A673 (cell line): ENCODE results near the gene NANS. TPM values are rescaled to one million over a fixed set of nuclear protein-coding genes. Genes with fewer than 3 reads are reported as not detected.

Experiments used
- BruUV-seq: library from RNA; stranded (reverse); fragments of 400-500 nt; replicated peaks from 2 replicates; lab custom pipeline; 2021; lab: Mats Ljungman, UMichigan
- CTCF ChIA-PET: fragments of 300-600 bp; sonication (Branson Sonifier 250); formaldehyde crosslinking; loops from one replicate; lab custom pipeline; 2022; ENCODE audit warnings: antibody characterized with exemption; lab: Charles Lee
- POLR2A ChIA-PET: fragments of 300-600 bp; sonication (Branson Sonifier 250); formaldehyde crosslinking; loops from one replicate; lab custom pipeline; 2022; ENCODE audit warnings: antibody characterized with exemption; ENCODE audit not compliant: low non-redundant PET; lab: Charles Lee
- DNase-seq: peaks from one replicate; pipeline ENCODE4 v3.0.0-alpha.2; 2015; ENCODE audit warnings: low spot score
- H3K27ac ChIP-seq: fragments of 200-600 bp; sonication (generic); 2 replicates; pipeline ENCODE4 v1.5.1; 2016; ENCODE audit warnings: mixed run types, low read depth, mild to moderate bottlenecking, mixed read lengths, antibody characterized with exemption, low read length; ENCODE audit not compliant: poor library complexity, severe bottlenecking
- H3K27me3 ChIP-seq: fragments of 200-600 bp; sonication (generic); replicated peaks from 2 replicates; pipeline ENCODE4 v1.6.1; 2017; ENCODE audit warnings: mixed run types, low read depth, mild to moderate bottlenecking, mixed read lengths, antibody characterized with exemption, low read length; ENCODE audit not compliant: insufficient read depth, poor library complexity
- H3K36me3 ChIP-seq: fragments of 200-600 bp; sonication (generic); 2 replicates; pipeline ENCODE4 v1.6.1; 2016; ENCODE audit warnings: mixed run types, mild to moderate bottlenecking, mixed read lengths, antibody characterized with exemption, low read length; ENCODE audit not compliant: insufficient read depth, poor library complexity, severe bottlenecking
- H3K4me1 ChIP-seq: fragments of 200-600 bp; sonication (generic); 2 replicates; pipeline ENCODE4 v1.6.1; 2017; ENCODE audit warnings: mixed run types, mild to moderate bottlenecking, mixed read lengths, antibody characterized with exemption, low read length; ENCODE audit not compliant: insufficient read depth, poor library complexity, severe bottlenecking
- H3K4me3 ChIP-seq: fragments of 200-600 bp; sonication (generic); 2 replicates; pipeline ENCODE4 v1.5.1; 2016; ENCODE audit warnings: low read depth, mixed run types, mild to moderate bottlenecking, mixed read lengths, low read length; ENCODE audit not compliant: poor library complexity, severe bottlenecking
- H3K9me3 ChIP-seq: fragments of 200-600 bp; sonication (generic); 2 replicates; pipeline ENCODE4 v1.6.1; 2016; ENCODE audit warnings: mixed run types, low read depth, mild to moderate bottlenecking, mixed read lengths, antibody characterized with exemption, low read length; ENCODE audit not compliant: poor library complexity, severe bottlenecking
- EZH2 ChIP-seq: fragments of 200-600 bp; sonication (generic); IDR thresholded peaks from 2 replicates; pipeline ENCODE4 v1.6.1; 2017; ENCODE audit warnings: borderline replicate concordance, low read depth, mild to moderate bottlenecking, mixed read lengths, antibody characterized with exemption, low read length; ENCODE audit not compliant: poor library complexity, severe bottlenecking
- intact Hi-C: fragments of 100-400 bp; cut with micrococcal nuclease; formaldehyde crosslinking; loops from one replicate; pipeline ENCODE4 v1.10.0; 2022; ENCODE audit not compliant: unreplicated experiment
- total RNA-seq: library from RNA; stranded (reverse); gene quantifications from 2 replicates; pipeline ENCODE4 v1.2.3, GENCODE V29; 2021
- TF ChIP-seq, protein P1 (sequence below): fragments of 300-800, 200-600 bp; sonication (generic); conservative IDR thresholded peaks from 2 replicates; pipeline ENCODE4 v1.5.1; 2017; ENCODE audit warnings: low read depth, mild to moderate bottlenecking, antibody characterized with exemption, low read length, moderate library complexity, mixed read lengths

The NANS gene
- total RNA-seq, 1 experiment from 2014 or later, result 40.6 TPM

DNA sequence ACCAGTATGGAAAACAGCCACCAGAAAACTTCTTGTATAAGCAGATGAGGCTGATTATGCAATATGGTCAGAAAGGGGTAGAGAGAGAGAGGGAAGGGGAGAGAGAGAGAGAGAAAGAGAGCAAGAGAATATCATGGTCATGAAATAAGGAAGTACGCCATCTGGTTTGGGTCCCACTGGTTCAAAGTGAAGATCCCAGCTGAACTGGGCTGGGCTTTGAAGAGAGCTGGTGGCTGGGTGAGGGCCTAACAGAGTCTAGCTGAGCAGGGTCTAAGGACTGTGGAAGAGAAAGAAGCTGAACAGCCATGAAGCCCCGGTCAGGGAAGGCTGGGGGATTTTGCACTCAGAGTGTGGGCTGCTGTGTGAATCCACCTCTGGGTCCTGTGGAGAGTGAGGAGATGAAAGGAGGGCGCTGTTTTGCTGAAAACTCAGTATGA is 47.9 kb downstream of the NANS start:
- H3K4me1 ChIP-seq, result no peaks in the 10 kb centered on the region
- no peaks in the 10 kb centered on the region for H3K9me3 ChIP-seq
- H3K4me3 ChIP-seq, result no peak overlapping the region
- TF ChIP-seq, protein P1, sequence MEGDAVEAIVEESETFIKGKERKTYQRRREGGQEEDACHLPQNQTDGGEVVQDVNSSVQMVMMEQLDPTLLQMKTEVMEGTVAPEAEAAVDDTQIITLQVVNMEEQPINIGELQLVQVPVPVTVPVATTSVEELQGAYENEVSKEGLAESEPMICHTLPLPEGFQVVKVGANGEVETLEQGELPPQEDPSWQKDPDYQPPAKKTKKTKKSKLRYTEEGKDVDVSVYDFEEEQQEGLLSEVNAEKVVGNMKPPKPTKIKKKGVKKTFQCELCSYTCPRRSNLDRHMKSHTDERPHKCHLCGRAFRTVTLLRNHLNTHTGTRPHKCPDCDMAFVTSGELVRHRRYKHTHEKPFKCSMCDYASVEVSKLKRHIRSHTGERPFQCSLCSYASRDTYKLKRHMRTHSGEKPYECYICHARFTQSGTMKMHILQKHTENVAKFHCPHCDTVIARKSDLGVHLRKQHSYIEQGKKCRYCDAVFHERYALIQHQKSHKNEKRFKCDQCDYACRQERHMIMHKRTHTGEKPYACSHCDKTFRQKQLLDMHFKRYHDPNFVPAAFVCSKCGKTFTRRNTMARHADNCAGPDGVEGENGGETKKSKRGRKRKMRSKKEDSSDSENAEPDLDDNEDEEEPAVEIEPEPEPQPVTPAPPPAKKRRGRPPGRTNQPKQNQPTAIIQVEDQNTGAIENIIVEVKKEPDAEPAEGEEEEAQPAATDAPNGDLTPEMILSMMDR, result no peak
- no peak for TF ChIP-seq EZH2
- CTCF ChIA-PET, result no interaction called here
- no TSS peak for BruUV-seq
- H3K27me3 ChIP-seq, result no peaks in the 10 kb centered on the region
- no peak overlapping the region for H3K27ac ChIP-seq
- POLR2A ChIA-PET, result no interaction called here
- intact Hi-C loops, result no loop called here
- no peak for DNase-seq
- no peaks in the 10 kb centered on the region for H3K36me3 ChIP-seq

DNA sequence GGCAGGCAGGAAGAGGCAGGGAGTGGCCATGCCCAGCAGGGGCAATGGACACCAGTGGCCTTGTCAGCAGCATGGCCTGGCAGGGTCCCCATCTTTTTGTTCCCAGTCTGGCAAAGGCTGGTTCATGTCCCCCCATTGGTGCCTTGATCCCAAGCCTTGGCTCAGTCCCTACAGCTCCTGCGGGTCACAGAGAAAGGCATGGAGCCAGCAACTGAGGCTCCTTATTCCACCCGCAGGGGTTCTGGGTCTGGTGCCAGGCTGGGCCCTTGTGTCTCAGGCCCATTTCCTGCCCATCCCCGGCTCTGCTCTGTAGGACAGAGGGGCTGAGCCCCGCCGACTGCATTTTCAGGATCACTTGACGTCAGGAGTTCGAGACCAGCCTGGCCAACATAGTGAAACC is 48.5 kb downstream of the NANS start:
- TF ChIP-seq, protein P1, result no peak
- no peak for TF ChIP-seq EZH2
- ChIA-PET CTCF (no interaction called here), POLR2A (no interaction called here)
- Histone ChIP-seq H3K4me1 (no peaks in the 10 kb centered on the region), H3K27ac (no peak overlapping the region), H3K36me3 (no peaks in the 10 kb centered on the region), H3K9me3 (no peaks in the 10 kb centered on the region), H3K4me3 (no peak overlapping the region), H3K27me3 (no peaks in the 10 kb centered on the region)
- no peak for DNase-seq
- intact Hi-C loops, result no loop called here
- BruUV-seq, result no TSS peak

- H3K4me3 ChIP-seq, result no peak overlapping the region
- no peaks in the 10 kb centered on the region for H3K9me3 ChIP-seq
- no peak overlapping the region for H3K27ac ChIP-seq
- no peaks in the 10 kb centered on the region for H3K4me1 ChIP-seq
- TF ChIP-seq EZH2, result no peak
- TF ChIP-seq, protein P1, result no peak
- H3K27me3 ChIP-seq, result no peaks in the 10 kb centered on the region
- CTCF ChIA-PET, result no interaction called here
- intact Hi-C loops, result no loop called here
- no peak for DNase-seq
- POLR2A ChIA-PET, result no interaction called here
- BruUV-seq, result no TSS peak
- H3K36me3 ChIP-seq, result no peaks in the 10 kb centered on the region
These were observed 51.4 kb downstream of the NANS start for GRCh38 chr9:98107926-98108325.
